22Rv1 (cell line): ENCODE measurements around the gene AHNAK.

Source experiments
- H3K27ac ChIP-seq: fragments of 450-650 bp; 2 replicates; pipeline ENCODE4 v1.5.1; 2017
- ZFX ChIP-seq: fragments of 450-650 bp; IDR thresholded peaks from 2 replicates; pipeline ENCODE4 v1.6.1; 2017; ENCODE audit warnings: antibody characterized with exemption, borderline replicate concordance
- TF ChIP-seq, protein P1 (sequence below): fragments of 450-650 bp; IDR thresholded peaks from 2 replicates; pipeline ENCODE4 v1.5.1; 2017; ENCODE audit warnings: mild to moderate bottlenecking

AHNAK gene

DNA sequence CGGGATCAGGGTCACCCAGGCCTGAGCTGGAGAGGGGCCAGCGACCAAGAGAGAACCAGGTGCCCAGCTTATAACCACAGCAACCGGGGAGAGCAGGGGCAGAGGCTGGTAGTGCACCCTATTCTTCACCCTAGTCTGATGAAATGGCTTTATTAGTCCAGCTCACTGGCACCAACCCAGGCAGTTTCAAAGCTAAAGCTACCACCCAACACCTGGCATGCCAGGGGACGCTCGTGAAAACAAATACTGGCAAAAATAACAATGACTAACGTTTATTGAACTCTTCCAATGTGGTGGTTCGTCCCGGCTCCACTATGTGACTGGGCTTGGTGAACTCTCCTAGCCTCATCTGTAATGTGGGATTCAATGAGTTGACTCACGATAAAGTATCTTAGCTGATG, 97.2 kb downstream of the AHNAK start:
- TF ChIP-seq, protein P1, sequence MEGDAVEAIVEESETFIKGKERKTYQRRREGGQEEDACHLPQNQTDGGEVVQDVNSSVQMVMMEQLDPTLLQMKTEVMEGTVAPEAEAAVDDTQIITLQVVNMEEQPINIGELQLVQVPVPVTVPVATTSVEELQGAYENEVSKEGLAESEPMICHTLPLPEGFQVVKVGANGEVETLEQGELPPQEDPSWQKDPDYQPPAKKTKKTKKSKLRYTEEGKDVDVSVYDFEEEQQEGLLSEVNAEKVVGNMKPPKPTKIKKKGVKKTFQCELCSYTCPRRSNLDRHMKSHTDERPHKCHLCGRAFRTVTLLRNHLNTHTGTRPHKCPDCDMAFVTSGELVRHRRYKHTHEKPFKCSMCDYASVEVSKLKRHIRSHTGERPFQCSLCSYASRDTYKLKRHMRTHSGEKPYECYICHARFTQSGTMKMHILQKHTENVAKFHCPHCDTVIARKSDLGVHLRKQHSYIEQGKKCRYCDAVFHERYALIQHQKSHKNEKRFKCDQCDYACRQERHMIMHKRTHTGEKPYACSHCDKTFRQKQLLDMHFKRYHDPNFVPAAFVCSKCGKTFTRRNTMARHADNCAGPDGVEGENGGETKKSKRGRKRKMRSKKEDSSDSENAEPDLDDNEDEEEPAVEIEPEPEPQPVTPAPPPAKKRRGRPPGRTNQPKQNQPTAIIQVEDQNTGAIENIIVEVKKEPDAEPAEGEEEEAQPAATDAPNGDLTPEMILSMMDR = no peak
- TF ChIP-seq ZFX = no peak

DNA sequence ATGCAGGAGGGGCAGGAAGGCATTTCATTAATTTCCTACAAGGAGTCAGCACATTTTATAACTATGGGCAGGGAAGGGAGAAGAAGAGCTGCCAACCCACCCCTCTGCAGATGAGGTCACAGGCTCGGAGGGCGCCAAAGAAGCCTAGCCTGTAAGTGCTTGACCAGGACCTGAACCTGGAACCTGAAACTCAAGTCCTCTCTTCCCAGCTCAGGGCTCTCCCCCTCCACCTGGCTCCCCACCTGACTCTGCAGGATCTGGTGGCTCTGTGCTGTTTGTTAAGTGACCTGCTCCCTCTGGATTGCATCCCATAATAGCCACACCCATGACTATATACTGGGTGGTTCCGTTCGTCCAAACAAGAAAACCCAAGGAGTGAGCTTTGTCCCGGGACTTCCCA, 100.5 kb downstream of the AHNAK start:
- TF ChIP-seq, protein P1 = no peak
- TF ChIP-seq ZFX = no peak
- no peak overlapping the region for H3K27ac ChIP-seq

More for the DNA sequence above, 97.2 kb downstream of the AHNAK start:
- no peak overlapping the region for H3K27ac ChIP-seq

DNA sequence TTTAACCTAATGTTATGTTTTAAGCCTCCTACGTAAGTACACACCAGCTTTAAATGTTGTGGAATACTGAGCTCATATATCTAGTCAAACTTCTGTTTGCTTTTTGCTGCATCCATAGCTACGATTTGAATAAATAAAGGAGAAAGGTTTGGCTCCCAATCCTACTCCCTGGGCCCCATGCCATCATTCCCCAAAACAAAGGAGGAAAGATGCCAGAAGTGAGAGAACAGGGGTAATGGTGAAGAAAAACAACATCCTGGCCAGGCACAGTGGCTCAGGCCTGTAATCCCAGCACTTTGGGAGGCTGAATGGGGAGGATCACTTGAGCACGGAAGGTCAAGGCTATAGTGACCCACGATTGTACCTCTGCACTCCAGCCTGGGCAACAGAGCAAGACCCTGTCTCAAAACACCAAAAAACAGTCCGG, 101.3 kb downstream of the AHNAK start:
- H3K27ac ChIP-seq = no peak overlapping the region
- TF ChIP-seq ZFX = no peak
- TF ChIP-seq, protein P1 = no peak

DNA sequence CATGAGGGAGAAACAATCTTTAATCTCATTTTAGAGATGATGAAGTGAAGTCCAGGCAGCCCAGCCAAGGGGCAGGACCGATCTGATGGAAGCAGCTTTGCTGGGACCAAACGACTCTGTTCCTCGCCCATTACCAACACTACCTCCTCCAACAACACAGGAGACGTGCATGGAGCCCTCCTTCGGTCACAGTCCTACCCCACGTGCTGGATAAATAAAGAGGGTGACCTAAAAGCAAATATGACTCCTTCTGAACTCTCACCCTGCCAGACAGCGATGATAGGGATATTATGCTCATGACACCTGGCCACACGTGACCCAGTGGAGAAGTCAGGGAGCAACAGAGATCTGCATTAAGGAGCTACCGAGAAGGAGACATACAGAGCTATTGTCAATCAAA, 101.8 kb downstream of the AHNAK start:
- no peak for TF ChIP-seq ZFX
- TF ChIP-seq, protein P1 = no peak
- no peak overlapping the region for H3K27ac ChIP-seq

DNA sequence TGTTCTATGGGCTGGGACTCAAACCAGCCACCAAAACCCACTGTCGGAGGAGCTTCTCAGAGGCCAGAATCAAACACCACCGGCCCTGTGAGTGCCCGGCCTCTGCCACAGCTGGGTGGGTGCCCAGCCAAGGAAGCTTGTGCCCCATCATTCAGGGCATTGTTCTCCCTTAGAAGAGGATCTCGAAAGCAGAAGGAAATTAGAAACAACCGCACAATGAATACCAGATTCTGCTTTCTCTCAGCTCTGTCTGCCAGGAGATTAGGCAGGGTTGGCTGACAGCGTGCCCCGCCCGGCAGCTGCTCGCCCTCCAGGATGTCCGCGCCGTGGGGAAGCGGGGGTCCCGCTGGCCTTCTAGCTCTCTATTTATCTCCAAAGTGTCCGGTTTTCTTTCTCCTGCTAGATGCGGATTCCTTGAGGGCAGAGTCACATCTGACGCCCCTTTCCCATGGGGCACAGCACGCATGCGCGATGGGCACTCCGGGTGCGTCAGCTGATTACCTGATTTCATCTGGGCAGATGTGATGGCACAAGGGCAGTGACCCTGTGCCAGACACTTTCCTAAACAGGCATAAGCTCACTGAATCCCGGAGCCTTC, 102.3 kb downstream of the AHNAK start:
- TF ChIP-seq, protein P1 = no peak
- TF ChIP-seq ZFX = no peak
- H3K27ac ChIP-seq = no peak overlapping the region

DNA sequence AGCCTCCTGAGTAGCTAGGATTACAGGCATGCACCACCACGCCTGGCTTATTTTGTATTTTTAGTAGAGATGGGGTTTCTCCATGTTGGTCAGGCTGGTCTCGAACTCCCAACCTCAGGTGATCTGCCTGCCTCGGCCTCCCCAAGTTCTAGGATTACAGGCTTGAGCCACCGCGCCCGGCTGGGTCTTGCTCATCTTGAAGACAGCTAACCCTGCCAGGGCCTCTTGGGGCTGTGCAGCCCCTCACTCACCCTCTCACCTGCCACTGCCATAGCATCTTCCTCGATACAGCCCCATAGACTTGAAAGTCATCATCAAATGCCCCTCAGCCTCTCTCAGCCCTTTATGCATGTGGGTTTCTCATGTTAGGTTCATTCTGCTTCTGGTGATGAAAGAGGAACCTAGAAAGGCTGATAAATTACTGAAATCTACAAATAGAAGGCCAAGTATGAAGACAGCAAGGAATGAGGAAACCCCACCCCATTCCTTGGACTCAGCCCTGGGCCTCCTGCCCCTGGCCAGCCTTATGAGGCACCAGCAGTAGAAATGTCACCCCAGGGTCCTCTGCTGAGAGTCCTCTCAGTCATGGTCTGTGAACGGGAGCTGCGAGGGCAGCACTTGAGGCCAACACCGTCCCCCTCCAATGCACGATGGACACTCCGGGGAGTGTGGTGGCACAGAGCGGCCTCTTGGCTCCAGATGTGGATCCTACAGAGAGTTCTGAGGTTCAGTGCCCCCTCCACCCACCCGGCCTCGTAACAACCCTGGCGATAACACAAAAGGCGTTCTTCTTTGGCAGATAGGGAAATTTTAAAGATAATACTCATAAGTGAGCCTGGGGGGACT, 103.0 kb downstream of the AHNAK start:
- no peak for TF ChIP-seq ZFX
- TF ChIP-seq, protein P1 = no peak
- H3K27ac ChIP-seq = no peak overlapping the region
